ENCODE results near the gene CCDC38. TPM values are rescaled to one million over a fixed set of nuclear protein-coding genes. Genes with fewer than 3 reads are reported as not detected.
A peak's percentile ranks its signal among the peaks of the same experiment; 100 is the strongest.

CCDC38 gene
- total RNA-seq, 1 donor from 2014 or later, result 0.06 TPM

GRCh38 chr12:95829395-95829794, 113.0 kb downstream of the CCDC38 start:
- no peak for TF ChIP-seq CTCF (conservative IDR thresholded peaks at IDR 0.05; ENCODE audit: low read depth, low read length)
- H3K4me3 ChIP-seq (ENCODE audit: low read depth, low read length), result no peak overlapping the region

GRCh38 chr12:95820096-95820703, 122.2 kb downstream of the CCDC38 start:
- no peak overlapping the region for H3K4me3 ChIP-seq (ENCODE audit: low read depth, low read length)
- peak; percentile 79 for TF ChIP-seq CTCF (conservative IDR thresholded peaks at IDR 0.05; ENCODE audit: low read depth, low read length)
- no peak for DNase-seq (ENCODE audit: low read depth)

More at GRCh38 chr12:95829395-95829794, 113.0 kb downstream of the CCDC38 start:
- no peak for DNase-seq (ENCODE audit: low read depth)

Other genes starting within 250 kb of the CCDC38 start
- gene NTN4, start 151.8 kb downstream of the CCDC38 start, total RNA-seq, result 110 and 120 TPM in 2 replicates
- 36.5 and 37.2 TPM in 2 replicates for gene SNRPF, start 83.7 kb downstream of the CCDC38 start, total RNA-seq
- gene AMDHD1, start 717 bp upstream of the CCDC38 start, total RNA-seq, result 0.22 TPM in 1 of 2 replicates, not detected in the other
- gene HAL, start 53.7 kb upstream of the CCDC38 start, total RNA-seq, result 0.23 TPM in 1 of 2 replicates, not detected in the other
- gene LTA4H, start 93.0 kb upstream of the CCDC38 start, total RNA-seq, result 77.2 and 79.6 TPM in 2 replicates

All from epithelial cell of proximal tubule (primary cell).